IMR-90 (cell line): ENCODE data around the gene PEAK1. TPM values are rescaled to one million over a fixed set of nuclear protein-coding genes. Genes with fewer than 3 reads are reported as not detected.

Source experiments
- ATAC-seq: fragments of 200-7000 bp; cut with Tn5 transposase; 2 replicates; pipeline ENCODE4 v1.9.1; 2020; ENCODE audit warnings: low read depth, mild to moderate bottlenecking, moderate library complexity
- BruUV-seq: library from RNA; stranded (reverse); fragments of 400-500 nt; replicated peaks from 2 replicates; lab custom pipeline; 2021; lab: Mats Ljungman, UMichigan
- CTCF ChIA-PET: fragments of 300-600 bp; formaldehyde crosslinking; extraction: SDS; loops from one replicate; lab custom pipeline; 2021; ENCODE audit warnings: antibody characterized with exemption; lab: Yijun Ruan, JAX
- POLR2A ChIA-PET: fragments of 300-600 bp; sonication (Branson Sonifier 250); formaldehyde crosslinking; loops from one replicate; lab custom pipeline; 2022; ENCODE audit warnings: antibody characterized with exemption; ENCODE audit not compliant: unreplicated experiment; lab: Charles Lee
- DNase-seq: peaks from one replicate; pipeline ENCODE4 v3.0.0; 2013
- H2AFZ ChIP-seq: replicated peaks from 2 replicates; pipeline ENCODE3; 2013; ENCODE audit warnings: low read length, mild to moderate bottlenecking; ENCODE audit not compliant: poor library complexity
- H2AK5ac ChIP-seq: 2 replicates; pipeline ENCODE4 v1.6.1; 2013; ENCODE audit warnings: low read depth, low read length, inconsistent platforms
- H2AK9ac ChIP-seq: replicated peaks from 2 replicates; pipeline ENCODE3; 2013; ENCODE audit warnings: mild to moderate bottlenecking, low read depth, low read length, moderate library complexity; ENCODE audit not compliant: poor library complexity
- H2BK120ac ChIP-seq: 2 replicates; pipeline ENCODE4 v1.6.1; 2013; ENCODE audit warnings: low read depth, low read length, inconsistent platforms
- H2BK15ac ChIP-seq: 3 replicates; pipeline ENCODE4 v1.6.1; 2013; ENCODE audit warnings: low read depth, low read length, inconsistent platforms
- H2BK20ac ChIP-seq: 2 replicates; pipeline ENCODE4 v1.6.1; 2013; ENCODE audit warnings: low read depth, mild to moderate bottlenecking, inconsistent platforms, low read length, moderate library complexity
- H2BK5ac ChIP-seq: 2 replicates; pipeline ENCODE4 v1.6.1; 2013; ENCODE audit warnings: mild to moderate bottlenecking, low read depth, low read length, inconsistent platforms; ENCODE audit not compliant: poor library complexity, severe bottlenecking
- H3K14ac ChIP-seq: replicated peaks from 2 replicates; pipeline ENCODE4 v1.6.1; 2013; ENCODE audit warnings: low read depth, low read length, inconsistent platforms
- H3K18ac ChIP-seq: 2 replicates; pipeline ENCODE4 v1.6.1; 2013; ENCODE audit warnings: low read depth, low read length, control low read depth
- H3K23ac ChIP-seq: 2 replicates; pipeline ENCODE4 v1.6.1; 2013; ENCODE audit warnings: low read depth, low read length, inconsistent platforms
- H3K27ac ChIP-seq: 2 replicates; pipeline ENCODE4 v1.5.1; 2013; ENCODE audit warnings: mild to moderate bottlenecking, control low read depth, low read length; ENCODE audit not compliant: insufficient read depth
- H3K27me3 ChIP-seq: 2 replicates; pipeline ENCODE4 v1.6.1; 2013; ENCODE audit warnings: low read length; ENCODE audit not compliant: control insufficient read depth, insufficient read depth
- H3K36me3 ChIP-seq: 2 replicates; pipeline ENCODE4 v1.6.1; 2013; ENCODE audit warnings: low read length, mixed read lengths; ENCODE audit not compliant: control insufficient read depth, insufficient read depth
- H3K4ac ChIP-seq: 2 replicates; pipeline ENCODE4 v1.6.1; 2013; ENCODE audit warnings: low read depth, low read length, inconsistent platforms
- H3K4me1 ChIP-seq: 2 replicates; pipeline ENCODE4 v1.6.1; 2013; ENCODE audit warnings: low read length, mixed read lengths; ENCODE audit not compliant: control insufficient read depth, insufficient read depth
- H3K4me2 ChIP-seq: 2 replicates; pipeline ENCODE4 v1.6.1; 2013; ENCODE audit warnings: low read depth, mild to moderate bottlenecking, control low read depth, low read length, moderate library complexity
- H3K4me3 ChIP-seq: 2 replicates; pipeline ENCODE4 v1.5.1; 2013; ENCODE audit warnings: low read depth, mild to moderate bottlenecking, control low read depth, low read length, moderate library complexity; ENCODE audit not compliant: insufficient read depth
- H3K56ac ChIP-seq: 2 replicates; pipeline ENCODE4 v1.6.1; 2013; ENCODE audit warnings: low read length, inconsistent platforms; ENCODE audit not compliant: insufficient read depth; ENCODE audit errors: extremely low read depth
- H3K79me1 ChIP-seq, 2 experiments: 2 replicates each; pipeline ENCODE4 v1.6.1; 2013; ENCODE audit warnings: low read length in 2 of 2, inconsistent platforms in 1 of 2, low read depth in 1 of 2
- H3K9ac ChIP-seq: 2 replicates; pipeline ENCODE4 v1.6.1; 2013; ENCODE audit warnings: low read depth, low read length, control low read depth
- H3K9me1 ChIP-seq: 2 replicates; pipeline ENCODE4 v1.6.1; 2013; ENCODE audit warnings: low read length, inconsistent platforms; ENCODE audit not compliant: insufficient read depth
- H3K9me3 ChIP-seq: 2 replicates; pipeline ENCODE4 v1.6.1; 2013; ENCODE audit warnings: low read length; ENCODE audit not compliant: control insufficient read depth, insufficient read depth
- H4K20me1 ChIP-seq: 2 replicates; pipeline ENCODE4 v1.6.1; 2013; ENCODE audit warnings: low read length, inconsistent platforms; ENCODE audit not compliant: insufficient read depth
- H4K5ac ChIP-seq: 2 replicates; pipeline ENCODE4 v1.6.1; 2013; ENCODE audit warnings: mild to moderate bottlenecking, low read depth, low read length, control low read depth
- H4K8ac ChIP-seq, 2 experiments: 2 replicates each; pipeline ENCODE4 v1.6.1; 2013; ENCODE audit warnings: low read depth in 2 of 2, low read length in 2 of 2, control low read depth in 1 of 2, inconsistent platforms in 1 of 2
- H4K91ac ChIP-seq: 2 replicates; pipeline ENCODE4 v1.6.1; 2013; ENCODE audit warnings: low read depth, low read length, inconsistent platforms; ENCODE audit not compliant: insufficient read depth
- MAFK ChIP-seq: IDR thresholded peaks from 2 replicates; pipeline ENCODE4 v1.6.1; 2012; ENCODE audit warnings: low read depth, low read length, improper control_type of control experiment
- MXI1 ChIP-seq: IDR thresholded peaks from 2 replicates; pipeline ENCODE4 v1.6.1; 2012; ENCODE audit warnings: low read depth, mild to moderate bottlenecking, low read length, moderate library complexity, borderline replicate concordance
- RFX5 ChIP-seq: IDR thresholded peaks from 2 replicates; pipeline ENCODE4 v1.8.0; 2012; ENCODE audit warnings: low read depth, mild to moderate bottlenecking, low read length, moderate library complexity
- WGBS, 2 experiments: methylation state at CpG; one replicate each; pipeline versions ENCODE4 v1.1.5 to v1.1.7; 2013; ENCODE audit warnings: missing lambda C conversion rate in 2 of 2; ENCODE audit not compliant: insufficient read length in 1 of 2; ENCODE audit errors: extremely low coverage in 2 of 2; 5-methylcytosine and 5-hydroxymethylcytosine counted together
- dilution Hi-C: fragments of 300-500 bp; cut with HindIII; formaldehyde crosslinking; loops from one replicate; pipeline ENCODE4 v1.14.3; 2018; ENCODE audit warnings: low sequenced_read_pairs; ENCODE audit not compliant: unreplicated experiment
- in situ Hi-C: fragments of 300-500 bp; cut with MboI; formaldehyde crosslinking; loops from 3 replicates; pipeline ENCODE4 v1.14.3; 2019; ENCODE audit warnings: low sequenced_read_pairs, inconsistent platforms, mixed read lengths
- intact Hi-C: fragments of 100-400 bp; cut with micrococcal nuclease; formaldehyde crosslinking; loops from 2 replicates; pipeline ENCODE4 v1.10.0; 2022
- polyA plus RNA-seq, 3 experiments: library from polyadenylated mRNA; depleted of rRNA; stranded (reverse); fragments of >200 nt; gene quantifications; 2 replicates each; pipeline ENCODE4 v1.2.3, GENCODE V29; 2012; ENCODE audit warnings: low replicate concordance in 1 of 3
- total RNA-seq: library from RNA; depleted of rRNA; stranded (reverse); fragments of >200 nt; gene quantifications from 2 replicates; pipeline ENCODE4 v1.2.3, GENCODE V29; 2012

PEAK1 gene
- total and polyA plus RNA-seq, 2 of the 4 experiments (the other 2 are of a cell fraction), result 21.5 to 43.9 TPM

GRCh38 chr15:77418391-77418965 is 1.4 kb downstream of the PEAK1 start:
- H3K36me3 ChIP-seq, result no peaks in the 10 kb centered on the region
- intact Hi-C loops (loop anchor here (1.0 to 2.0 kb wide), 2 partner anchors 78 to 300 kb away; no protein-coding TSS in a partner anchor), dilution Hi-C loops (no loop called here), in situ Hi-C loops (no loop called here)
- peak overlapping the region; percentile 82 for H4K91ac ChIP-seq
- BruUV-seq, result TSS peak; percentile 70
- POLR2A ChIA-PET, result interaction anchor here (0.6 to 1.1 kb wide), 3 partner anchors 78 to 231 kb away, joined by 3 to 7 read pairs (median 4); no protein-coding TSS in a partner anchor
- H4K5ac ChIP-seq, result peak overlapping the region; percentile 56; the same call in 1 of the 2 replicates
- H2AFZ ChIP-seq, result no peak overlapping the region
- peak overlapping the region; percentile 97 for H3K4me2 ChIP-seq
- peak overlapping the region; percentile 90 for H2BK120ac ChIP-seq
- peaks cover 46% of the 10 kb centered on the region for H4K20me1 ChIP-seq
- H3K9me3 ChIP-seq, result no peaks in the 10 kb centered on the region
- H4K8ac ChIP-seq, result peak overlapping the region; percentile 17 to 86; a peak in 3 of 4 replicates
- peak overlapping the region; percentile 97 for H3K9ac ChIP-seq
- peak overlapping the region; percentile 98 for H3K4ac ChIP-seq
- H3K4me3 ChIP-seq, result peak overlapping the region; percentile 94
- peak overlapping the region; percentile 85 for H3K18ac ChIP-seq
- peak overlapping the region; percentile 92 for H3K23ac ChIP-seq
- DNase-seq (peak; percentile 49), ATAC-seq (no peak)
- H3K27ac ChIP-seq, result peak overlapping the region; percentile 98
- peaks cover 11% of the 10 kb centered on the region for H3K9me1 ChIP-seq
- peak overlapping the region; percentile 70 for H2BK20ac ChIP-seq
- peak overlapping the region; percentile 20; the same call in 1 of the 2 replicates for H2AK5ac ChIP-seq
- 8% methylated on average over 2 of the region's 8 CpGs; no CpG with 5 or more reads in 1 of the 2 experiments for WGBS, 2 experiments
- H3K4me1 ChIP-seq, result peaks cover 12% of the 10 kb centered on the region
- CTCF ChIA-PET, result interaction anchor here (0.6 to 1.7 kb wide), 3 partner anchors 22 to 300 kb away, joined by 3 to 5 read pairs (median 3); no protein-coding TSS in a partner anchor
- TF ChIP-seq MXI1 (no peak), RFX5 (no peak), MAFK (no peak)
- peaks cover 17 to 59% of the 10 kb centered on the region in 2 experiments for H3K79me1 ChIP-seq
- H3K27me3 ChIP-seq, result no peaks in the 10 kb centered on the region
- peak overlapping the region; percentile 18 for H2AK9ac ChIP-seq
- H2BK5ac ChIP-seq, result peak overlapping the region; percentile 91
- H2BK15ac ChIP-seq, result peak overlapping the region; percentile 59; the same call in 2 of the 3 replicates
- H3K14ac ChIP-seq, result peak overlapping the region; percentile 95
- H3K56ac ChIP-seq, result peak overlapping the region; percentile 92
